ENCODE results near the gene AMMECR1. TPM values are rescaled to one million over a fixed set of nuclear protein-coding genes. Genes with fewer than 3 reads are reported as not detected.

AMMECR1 gene
- total and polyA plus RNA-seq, 2 of the 8 experiments (the other 6 are each of a cell fraction or from before 2014, with no cell fraction given): 10.2 to 21.2 TPM

- TF ChIP-seq CHD7 (IDR thresholded peaks at IDR 0.05; ENCODE audit: insufficient replicate concordance, low read length): no peak
- no peak for TF ChIP-seq FOSL1 (IDR thresholded peaks at IDR 0.05; ENCODE audit: insufficient read depth, low read depth, low read length)
- no peak for TF ChIP-seq POU5F1 (IDR thresholded peaks at IDR 0.05; ENCODE audit: low read depth, low read length)
- TF ChIP-seq CTCF (IDR thresholded peaks at IDR 0.05; ENCODE audit: control extremely low read depth in 1 of 3, insufficient read depth in 1 of 3, low read depth in 1 of 3, low read length in 3 of 3): no peak
- TF ChIP-seq ATF2 (IDR thresholded peaks at IDR 0.05; ENCODE audit: low read length): no peak
Observed at GRCh38 chrX:110210417-110211139, 107.3 kb downstream of the AMMECR1 start (continued).
